Neural progenitor cell (in vitro differentiated cells): ENCODE measurements around the gene EPX. TPM values are rescaled to one million over a fixed set of nuclear protein-coding genes. Genes with fewer than 3 reads are reported as not detected.

ENCODE experiments used
- DNase-seq: peaks from one replicate; pipeline ENCODE4 v3.0.0-alpha.2; 2016; ENCODE audit warnings: low spot score
- H2AFZ ChIP-seq: fragments of 200-600 bp; sonication (generic); replicated peaks from 2 replicates; pipeline ENCODE4 v1.6.1; 2016; ENCODE audit warnings: antibody characterized with exemption
- H3F3A ChIP-seq: fragments of 200-600 bp; sonication (generic); 2 replicates; pipeline ENCODE4 v1.6.1; 2016; ENCODE audit warnings: antibody characterized with exemption, low read depth
- H3K27ac ChIP-seq: fragments of 200-600 bp; sonication (generic); 2 replicates; pipeline ENCODE4 v1.5.1; 2016; ENCODE audit warnings: mild to moderate bottlenecking
- H3K27me3 ChIP-seq: fragments of 200-600 bp; sonication (generic); 2 replicates; pipeline ENCODE4 v1.6.1; 2016; ENCODE audit warnings: mild to moderate bottlenecking, moderate library complexity
- H3K36me3 ChIP-seq: fragments of 200-600 bp; sonication (generic); 2 replicates; pipeline ENCODE4 v1.5.1; 2016
- H3K4me1 ChIP-seq: fragments of 200-600 bp; sonication (generic); 2 replicates; pipeline ENCODE4 v1.6.1; 2016; ENCODE audit warnings: mixed run types
- H3K4me2 ChIP-seq: fragments of 200-600 bp; sonication (generic); 2 replicates; pipeline ENCODE4 v1.6.1; 2016
- H3K4me3 ChIP-seq: fragments of 200-600 bp; sonication (generic); 2 replicates; pipeline ENCODE4 v1.5.1; 2016
- H3K79me2 ChIP-seq: fragments of 200-600 bp; sonication (generic); 2 replicates; pipeline ENCODE4 v1.6.1; 2016; ENCODE audit warnings: low read depth
- H3K9ac ChIP-seq: fragments of 200-600 bp; sonication (generic); 2 replicates; pipeline ENCODE4 v1.6.1; 2016
- H3K9me3 ChIP-seq: fragments of 200-600 bp; sonication (generic); 2 replicates; pipeline ENCODE4 v1.5.1; 2016; ENCODE audit warnings: low read depth
- H4K20me1 ChIP-seq: fragments of 200-600 bp; sonication (generic); 2 replicates; pipeline ENCODE4 v1.6.1; 2016; ENCODE audit warnings: low read depth
- H3K27ac Mint-ChIP-seq: 3 replicates; pipeline ENCODE4 v1.8.0; 2021; ENCODE audit warnings: mixed read lengths
- H3K27me3 Mint-ChIP-seq: 2 replicates; pipeline ENCODE4 v1.8.0; 2022; ENCODE audit warnings: low read depth, mild to moderate bottlenecking, inconsistent platforms, moderate library complexity, mixed read lengths; ENCODE audit not compliant: insufficient read depth
- H3K36me3 Mint-ChIP-seq: 3 replicates; pipeline ENCODE4 v1.8.0; 2021; ENCODE audit warnings: mixed read lengths
- H3K4me1 Mint-ChIP-seq: 3 replicates; pipeline ENCODE4 v1.8.0; 2021; ENCODE audit warnings: mixed read lengths
- H3K4me3 Mint-ChIP-seq: 3 replicates; pipeline ENCODE4 v1.8.0; 2021; ENCODE audit warnings: mild to moderate bottlenecking, moderate library complexity, mixed read lengths
- H3K9me3 Mint-ChIP-seq: 3 replicates; pipeline ENCODE4 v1.8.0; 2020; ENCODE audit warnings: mixed read lengths
- EZH2 ChIP-seq: fragments of 200-600 bp; sonication (generic); IDR thresholded peaks from 2 replicates; pipeline ENCODE4 v1.6.1; 2017; ENCODE audit warnings: antibody characterized with exemption, mild to moderate bottlenecking, moderate library complexity
- EZH2phosphoT487 ChIP-seq: fragments of 200-600 bp; sonication (generic); IDR thresholded peaks from 2 replicates; pipeline ENCODE4 v1.6.1; 2017; ENCODE audit warnings: antibody characterized with exemption
- total RNA-seq: library from RNA; depleted of rRNA; stranded (reverse); fragments of >200 nt; gene quantifications from 2 replicates; pipeline ENCODE4 v1.2.3, GENCODE V29; 2015; ENCODE audit warnings: low replicate concordance
- TF ChIP-seq, protein P1 (sequence below): fragments of 200-600 bp; sonication (generic); IDR thresholded peaks from 2 replicates; pipeline ENCODE4 v1.5.1; 2017; ENCODE audit warnings: antibody characterized with exemption, mild to moderate bottlenecking

EPX gene
- total RNA-seq, 1 donor from 2014 or later, result not detected

DNA sequence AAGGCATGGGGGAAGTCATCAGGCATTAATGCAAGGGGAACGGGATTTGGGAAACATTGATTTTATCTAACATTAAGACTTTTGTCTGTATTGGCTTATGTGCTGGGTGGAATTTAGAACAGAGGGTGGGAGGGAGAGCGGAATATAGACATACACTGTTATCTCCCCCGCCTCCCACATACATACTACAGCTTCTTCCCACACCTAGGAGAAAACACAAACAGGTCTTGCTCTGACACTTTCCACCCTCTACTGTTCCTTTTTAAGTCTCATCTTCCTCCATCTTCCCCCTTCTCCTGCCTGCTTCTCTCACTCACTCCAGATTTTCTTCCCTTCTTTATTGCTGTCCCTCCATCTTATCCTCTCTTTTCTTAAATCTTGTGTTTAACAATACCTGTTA is 43.9 kb upstream of the EPX start:
- H3K27ac Mint-ChIP-seq, result no peak overlapping the region
- peaks cover 15% of the 10 kb centered on the region for H3K27me3 Mint-ChIP-seq
- H3K4me3 ChIP-seq, result no peak overlapping the region
- no peaks in the 10 kb centered on the region for H3K4me1 ChIP-seq
- H3K36me3 Mint-ChIP-seq, result no peaks in the 10 kb centered on the region
- H3K79me2 ChIP-seq, result no peaks in the 10 kb centered on the region
- H3K4me2 ChIP-seq, result no peak overlapping the region
- H3F3A ChIP-seq, result no peaks in the 10 kb centered on the region
- H3K9me3 ChIP-seq, result peaks cover 5% of the 10 kb centered on the region
- H3K9ac ChIP-seq, result no peak overlapping the region
- H3K27me3 ChIP-seq, result peaks cover 79% of the 10 kb centered on the region
- H3K4me3 Mint-ChIP-seq, result no peak overlapping the region
- no peak overlapping the region for H2AFZ ChIP-seq
- no peaks in the 10 kb centered on the region for H3K4me1 Mint-ChIP-seq
- no peak overlapping the region for H3K27ac ChIP-seq
- H3K9me3 Mint-ChIP-seq, result peaks cover 18% of the 10 kb centered on the region
- no peaks in the 10 kb centered on the region for H3K36me3 ChIP-seq
- no peaks in the 10 kb centered on the region for H4K20me1 ChIP-seq
- no peak for DNase-seq
- TF ChIP-seq EZH2phosphoT487 (no peak), EZH2 (no peak)
- TF ChIP-seq, protein P1, sequence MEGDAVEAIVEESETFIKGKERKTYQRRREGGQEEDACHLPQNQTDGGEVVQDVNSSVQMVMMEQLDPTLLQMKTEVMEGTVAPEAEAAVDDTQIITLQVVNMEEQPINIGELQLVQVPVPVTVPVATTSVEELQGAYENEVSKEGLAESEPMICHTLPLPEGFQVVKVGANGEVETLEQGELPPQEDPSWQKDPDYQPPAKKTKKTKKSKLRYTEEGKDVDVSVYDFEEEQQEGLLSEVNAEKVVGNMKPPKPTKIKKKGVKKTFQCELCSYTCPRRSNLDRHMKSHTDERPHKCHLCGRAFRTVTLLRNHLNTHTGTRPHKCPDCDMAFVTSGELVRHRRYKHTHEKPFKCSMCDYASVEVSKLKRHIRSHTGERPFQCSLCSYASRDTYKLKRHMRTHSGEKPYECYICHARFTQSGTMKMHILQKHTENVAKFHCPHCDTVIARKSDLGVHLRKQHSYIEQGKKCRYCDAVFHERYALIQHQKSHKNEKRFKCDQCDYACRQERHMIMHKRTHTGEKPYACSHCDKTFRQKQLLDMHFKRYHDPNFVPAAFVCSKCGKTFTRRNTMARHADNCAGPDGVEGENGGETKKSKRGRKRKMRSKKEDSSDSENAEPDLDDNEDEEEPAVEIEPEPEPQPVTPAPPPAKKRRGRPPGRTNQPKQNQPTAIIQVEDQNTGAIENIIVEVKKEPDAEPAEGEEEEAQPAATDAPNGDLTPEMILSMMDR, result no peak

DNA sequence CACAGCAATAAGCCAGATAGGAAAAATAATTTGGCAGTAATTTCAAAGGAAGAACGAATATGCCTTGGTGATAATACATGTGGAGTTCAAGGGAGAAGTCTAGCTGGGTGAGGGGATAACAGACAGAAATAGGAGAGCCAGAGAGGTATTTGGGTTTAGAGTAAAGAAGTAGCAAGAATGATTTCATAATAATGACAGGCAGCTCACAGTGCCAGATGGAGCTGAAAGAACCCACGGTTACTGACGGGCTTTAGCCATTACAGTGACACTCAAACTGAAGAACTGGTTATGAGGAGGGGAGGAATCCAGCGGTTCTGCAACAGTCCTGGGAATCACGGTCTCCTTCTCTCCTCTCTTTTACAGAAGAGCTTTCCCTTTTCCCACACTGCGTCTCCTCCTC is 42.1 kb upstream of the EPX start:
- peaks cover 97% of the 10 kb centered on the region for H3K27me3 ChIP-seq
- H3K36me3 Mint-ChIP-seq, result no peaks in the 10 kb centered on the region
- no peaks in the 10 kb centered on the region for H3K4me1 Mint-ChIP-seq
- H3K27ac Mint-ChIP-seq, result no peak overlapping the region
- peaks cover 20% of the 10 kb centered on the region for H3K27me3 Mint-ChIP-seq
- TF ChIP-seq, protein P1, result no peak
- TF ChIP-seq EZH2, result no peak
- no peak for TF ChIP-seq EZH2phosphoT487
- DNase-seq, result no peak
- H3K79me2 ChIP-seq, result no peaks in the 10 kb centered on the region
- H3K36me3 ChIP-seq, result no peaks in the 10 kb centered on the region
- no peak overlapping the region for H3K4me3 Mint-ChIP-seq
- H3K9ac ChIP-seq, result no peak overlapping the region
- no peaks in the 10 kb centered on the region for H4K20me1 ChIP-seq
- no peaks in the 10 kb centered on the region for H3K4me1 ChIP-seq
- H3K4me3 ChIP-seq, result no peak overlapping the region
- H3F3A ChIP-seq, result no peaks in the 10 kb centered on the region
- H2AFZ ChIP-seq, result no peak overlapping the region
- H3K9me3 Mint-ChIP-seq, result peaks cover 3% of the 10 kb centered on the region
- peaks cover 5% of the 10 kb centered on the region for H3K9me3 ChIP-seq
- H3K27ac ChIP-seq, result no peak overlapping the region
- no peak overlapping the region for H3K4me2 ChIP-seq

DNA sequence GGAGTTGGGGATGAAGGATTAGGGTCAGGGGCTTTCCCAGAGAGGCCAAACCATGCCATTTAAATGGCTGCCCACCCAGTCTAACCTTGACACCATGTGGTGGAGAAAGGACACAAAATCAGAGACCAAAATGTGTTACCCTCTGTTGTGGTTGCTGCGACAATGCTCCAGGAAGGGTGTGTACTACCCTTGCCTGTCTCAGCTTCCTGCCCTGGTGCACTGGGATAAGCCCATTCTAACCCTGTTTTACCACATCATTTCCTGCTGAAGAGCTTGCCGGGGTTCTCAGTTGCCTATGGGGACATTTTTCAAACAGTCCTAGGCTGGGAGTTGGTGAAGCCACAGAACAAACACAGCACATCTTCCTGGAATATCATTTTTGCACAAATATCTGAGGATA is 39.5 kb upstream of the EPX start:
- Histone ChIP-seq H3K27ac (no peak overlapping the region), H3K4me1 (no peaks in the 10 kb centered on the region), H3K4me2 (no peak overlapping the region), H3K36me3 (no peaks in the 10 kb centered on the region), H3F3A (peaks cover 10% of the 10 kb centered on the region), H4K20me1 (no peaks in the 10 kb centered on the region), H3K4me3 (no peak overlapping the region), H3K27me3 (peaks cover 100% of the 10 kb centered on the region), H3K9ac (no peak overlapping the region), H3K79me2 (no peaks in the 10 kb centered on the region), H3K9me3 (no peaks in the 10 kb centered on the region), H2AFZ (no peak overlapping the region)
- TF ChIP-seq, protein P1, result no peak
- TF ChIP-seq EZH2 (no peak), EZH2phosphoT487 (no peak)
- DNase-seq, result no peak
- no peaks in the 10 kb centered on the region for H3K36me3 Mint-ChIP-seq
- peaks cover 3% of the 10 kb centered on the region for H3K4me1 Mint-ChIP-seq
- H3K4me3 Mint-ChIP-seq, result no peak overlapping the region
- peaks cover 3% of the 10 kb centered on the region for H3K9me3 Mint-ChIP-seq
- peaks cover 40% of the 10 kb centered on the region for H3K27me3 Mint-ChIP-seq
- no peak overlapping the region for H3K27ac Mint-ChIP-seq

DNA sequence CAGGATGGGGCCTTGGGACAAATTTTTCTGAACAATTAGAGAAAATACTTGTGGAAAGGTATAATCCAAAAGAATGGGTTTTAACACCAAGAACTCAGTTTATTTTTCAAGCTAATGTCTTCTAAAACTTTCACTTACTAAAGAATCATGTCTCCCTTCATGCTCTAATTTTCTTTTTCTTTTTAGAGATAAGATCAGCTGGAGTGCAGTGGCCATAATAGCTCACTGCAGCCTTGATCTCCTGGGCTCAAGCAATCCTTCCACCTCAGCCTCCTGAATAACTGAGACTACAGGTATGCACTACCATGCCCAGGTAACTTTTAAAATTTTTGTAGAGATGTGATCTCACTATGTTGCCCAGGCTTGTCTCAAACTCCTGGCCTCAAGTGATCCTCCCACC is 38.9 kb upstream of the EPX start:
- no peaks in the 10 kb centered on the region for H3K9me3 ChIP-seq
- no peak overlapping the region for H2AFZ ChIP-seq
- H3K27me3 Mint-ChIP-seq, result peaks cover 38% of the 10 kb centered on the region
- H3K4me1 ChIP-seq, result no peaks in the 10 kb centered on the region
- H3K4me2 ChIP-seq, result no peak overlapping the region
- no peak overlapping the region for H3K4me3 ChIP-seq
- H3K36me3 ChIP-seq, result no peaks in the 10 kb centered on the region
- no peaks in the 10 kb centered on the region for H4K20me1 ChIP-seq
- no peak overlapping the region for H3K27ac Mint-ChIP-seq
- no peak overlapping the region for H3K27ac ChIP-seq
- H3K4me3 Mint-ChIP-seq, result no peak overlapping the region
- H3K36me3 Mint-ChIP-seq, result no peaks in the 10 kb centered on the region
- no peak overlapping the region for H3K9ac ChIP-seq
- peaks cover 100% of the 10 kb centered on the region for H3K27me3 ChIP-seq
- H3K79me2 ChIP-seq, result no peaks in the 10 kb centered on the region
- TF ChIP-seq, protein P1, result no peak
- TF ChIP-seq EZH2phosphoT487 (no peak), EZH2 (no peak)
- H3F3A ChIP-seq, result peaks cover 10% of the 10 kb centered on the region
- H3K4me1 Mint-ChIP-seq, result peaks cover 3% of the 10 kb centered on the region
- DNase-seq, result no peak
- peaks cover 3% of the 10 kb centered on the region for H3K9me3 Mint-ChIP-seq
